Tibial nerve (tissue), 4 donors: Measurements from ENCODE around the gene BHLHA9.

Experiments
- EP300 ChIP-seq, 2 donors: sonication (generic); formaldehyde crosslinking; IDR thresholded peaks; one replicate each; pipeline ENCODE4 v1.6.1; 2017; ENCODE audit warnings: antibody characterized with exemption in 2 of 2, mild to moderate bottlenecking in 1 of 2
- POLR2A ChIP-seq, 2 donors: fragments of 450-650 bp; IDR thresholded peaks; one replicate each; pipeline ENCODE4 v1.6.1; 2017; ENCODE audit warnings: antibody characterized with exemption in 2 of 2, mild to moderate bottlenecking in 2 of 2, moderate library complexity in 2 of 2
- TF ChIP-seq, protein P1 (sequence below), 5 experiments: fragments of 200-600 bp in 3 of 5; fragments of 450-650 bp in 2 of 5; sonication (generic) in 3 of 5; IDR thresholded peaks; one replicate each; pipeline ENCODE4 v1.5.1; 2016 to 2019; ENCODE audit warnings: antibody characterized with exemption in 5 of 5, mild to moderate bottlenecking in 3 of 5, moderate library complexity in 2 of 5

DNA sequence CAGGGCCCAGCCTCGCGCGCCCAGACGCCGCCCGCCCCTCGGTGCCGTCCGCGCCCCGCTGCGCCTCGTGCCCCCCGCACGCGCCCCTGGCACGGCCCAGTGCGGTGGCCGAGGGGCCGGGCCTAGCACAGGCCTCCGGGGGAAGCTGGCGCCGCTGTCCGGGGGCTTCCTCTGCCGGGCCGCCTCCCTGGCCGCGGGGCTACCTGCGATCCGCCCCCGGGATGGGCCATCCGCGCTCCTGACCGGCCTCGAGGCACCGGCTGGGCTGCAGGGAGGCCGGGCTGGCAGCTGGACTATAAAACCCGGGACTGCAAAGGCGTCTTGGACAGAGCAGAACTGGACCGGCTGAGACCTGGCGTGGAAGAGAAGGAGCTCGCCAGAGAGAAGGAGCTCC is 783 bp downstream of the BHLHA9 start:
- TF ChIP-seq, protein P1, sequence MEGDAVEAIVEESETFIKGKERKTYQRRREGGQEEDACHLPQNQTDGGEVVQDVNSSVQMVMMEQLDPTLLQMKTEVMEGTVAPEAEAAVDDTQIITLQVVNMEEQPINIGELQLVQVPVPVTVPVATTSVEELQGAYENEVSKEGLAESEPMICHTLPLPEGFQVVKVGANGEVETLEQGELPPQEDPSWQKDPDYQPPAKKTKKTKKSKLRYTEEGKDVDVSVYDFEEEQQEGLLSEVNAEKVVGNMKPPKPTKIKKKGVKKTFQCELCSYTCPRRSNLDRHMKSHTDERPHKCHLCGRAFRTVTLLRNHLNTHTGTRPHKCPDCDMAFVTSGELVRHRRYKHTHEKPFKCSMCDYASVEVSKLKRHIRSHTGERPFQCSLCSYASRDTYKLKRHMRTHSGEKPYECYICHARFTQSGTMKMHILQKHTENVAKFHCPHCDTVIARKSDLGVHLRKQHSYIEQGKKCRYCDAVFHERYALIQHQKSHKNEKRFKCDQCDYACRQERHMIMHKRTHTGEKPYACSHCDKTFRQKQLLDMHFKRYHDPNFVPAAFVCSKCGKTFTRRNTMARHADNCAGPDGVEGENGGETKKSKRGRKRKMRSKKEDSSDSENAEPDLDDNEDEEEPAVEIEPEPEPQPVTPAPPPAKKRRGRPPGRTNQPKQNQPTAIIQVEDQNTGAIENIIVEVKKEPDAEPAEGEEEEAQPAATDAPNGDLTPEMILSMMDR (IDR thresholded peaks at IDR 0.05) = no peak
- no peak for TF ChIP-seq POLR2A (IDR thresholded peaks at IDR 0.05)
- TF ChIP-seq EP300 (IDR thresholded peaks at IDR 0.05) = no peak
